ENCODE measurements around the gene ANP32E.

- no peak for TF ChIP-seq POLR2AphosphoS5 (IDR thresholded peaks at IDR 0.05)
- peak in 6 of 11 experiments; percentile 15 to 56 (median 36) for TF ChIP-seq CTCF (IDR thresholded peaks at IDR 0.05 in 8 of 11, conservative IDR thresholded peaks at IDR 0.05 in 3 of 11)
- no peak for TF ChIP-seq POLR2A (IDR thresholded peaks at IDR 0.05)
These were observed 14.4 kb downstream of the ANP32E start for GRCh38 chr1:150221552-150221951.

Data from spleen (tissue), 7 donors.